ENCODE measurements around the gene RAB20. TPM values are rescaled to one million over a fixed set of nuclear protein-coding genes. Genes with fewer than 3 reads are reported as not detected.
A peak's percentile ranks its signal among the peaks of the same experiment; 100 is the strongest.

The RAB20 gene
- total and polyA plus RNA-seq, 9 of the 15 experiments (the other 6 are each of a cell fraction or from before 2014, with no cell fraction given): 0.62 to 9.2 (median 5.4) TPM

DNA sequence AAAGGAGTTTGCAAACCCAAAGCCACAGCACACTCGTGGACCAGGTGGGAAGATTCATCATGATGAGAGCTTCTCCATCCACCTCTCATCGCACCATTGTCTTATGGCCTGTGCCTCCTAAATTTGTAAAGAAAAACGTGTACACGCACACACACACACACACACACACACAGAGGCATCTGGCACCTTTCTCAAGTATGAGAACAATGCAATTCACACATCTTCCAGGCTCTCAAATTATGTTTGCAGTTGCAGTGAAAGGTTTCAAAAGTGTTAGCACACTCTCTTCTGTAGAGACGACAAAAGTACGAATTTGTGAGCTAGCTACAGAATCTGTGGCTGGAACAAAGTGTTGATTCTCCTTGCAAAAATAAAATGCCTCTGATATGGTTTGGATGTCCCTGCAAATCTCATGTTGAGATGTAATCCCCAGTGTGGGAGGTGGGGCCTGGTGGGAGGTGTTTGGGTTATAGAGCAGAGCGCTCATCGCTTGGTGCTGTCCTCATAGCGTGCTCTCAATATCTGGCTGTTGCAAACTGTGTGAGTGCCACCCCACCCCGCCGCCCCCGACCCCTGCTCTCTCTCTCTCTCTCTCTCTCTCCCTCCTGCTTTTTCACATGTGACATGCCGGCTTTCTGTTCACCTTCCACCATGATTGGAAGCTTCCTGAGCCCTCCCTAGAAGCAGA lies 21.8 kb upstream of the RAB20 start:
- FAIRE-seq (no peak), ATAC-seq (peak; percentile 47; the same call in 1 of the 3 replicates), DNase-seq (ENCODE audit: extremely low read depth in 1 of 4, low spot score in 3 of 4) (no peak)
- Histone ChIP-seq H3K9me1 (ENCODE audit: control insufficient read depth, insufficient read depth, low read length) (no peaks in the 10 kb centered on the region), H3K36me3 (ENCODE audit: control insufficient read depth, insufficient read depth, low read length) (no peaks in the 10 kb centered on the region), H3K4me2 (ENCODE audit: insufficient read depth, low read length) (no peak overlapping the region), H3K4me1 (replicated peaks in 1 of 2; ENCODE audit: control insufficient read depth in 2 of 2, insufficient read depth in 2 of 2, low read length in 2 of 2) (peaks cover 0 to 3% of the 10 kb centered on the region in 2 experiments; a peak in 4 of 5 replicates), H3K9me3 (replicated peaks; ENCODE audit: control insufficient read depth, insufficient read depth, low read depth, low read length) (no peaks in the 10 kb centered on the region), H3K9ac (ENCODE audit: insufficient read depth in 1 of 2, low read depth in 2 of 2, low read length in 2 of 2) (no peak overlapping the region), H3K4me3 (no peak overlapping the region), H2AFZ (ENCODE audit: low read depth, low read length) (no peak overlapping the region), H3K79me2 (ENCODE audit: control insufficient read depth, insufficient read depth, low read length) (no peaks in the 10 kb centered on the region), H3K27ac (ENCODE audit: extremely low read depth, low read depth, low read length) (no peak overlapping the region), H4K20me1 (replicated peaks; ENCODE audit: control insufficient read depth, insufficient read depth, low read length) (no peaks in the 10 kb centered on the region), H3K27me3 (ENCODE audit: control insufficient read depth in 2 of 2, insufficient read depth in 2 of 2, low read length in 2 of 2) (no peaks in the 10 kb centered on the region)
- POLR2A ChIA-PET: interaction anchor here (0.9 kb wide), 1 partner anchor 10 kb away, joined by 3 read pairs; no protein-coding TSS in a partner anchor
- no peak for TF ChIP-seq DACH1 (IDR thresholded peaks at IDR 0.05; ENCODE audit: partially characterized antibody)
- no peak for TF ChIP-seq HDAC1 (IDR thresholded peaks at IDR 0.05)
- TF ChIP-seq CCAR2 (IDR thresholded peaks at IDR 0.05; ENCODE audit: low read depth, low read length): no peak
- TF ChIP-seq HDAC6 (IDR thresholded peaks at IDR 0.05; ENCODE audit: low read depth, low read length): no peak
- no peak for TF ChIP-seq ZNF263 (CRISPR knock-in tag; IDR thresholded peaks at IDR 0.05; ENCODE audit: borderline replicate concordance)
- TF ChIP-seq TEAD2 (tag; IDR thresholded peaks at IDR 0.05): no peak
- TF ChIP-seq RFX7 (CRISPR knock-in tag; IDR thresholded peaks at IDR 0.05): no peak
- TF ChIP-seq, protein P1, sequence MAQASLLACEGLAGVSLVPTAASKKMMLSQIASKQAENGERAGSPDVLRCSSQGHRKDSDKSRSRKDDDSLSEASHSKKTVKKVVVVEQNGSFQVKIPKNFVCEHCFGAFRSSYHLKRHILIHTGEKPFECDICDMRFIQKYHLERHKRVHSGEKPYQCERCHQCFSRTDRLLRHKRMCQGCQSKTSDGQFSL (CRISPR knock-in tag; IDR thresholded peaks at IDR 0.05): no peak
- TF ChIP-seq, protein P1 (tag; IDR thresholded peaks at IDR 0.05): no peak
- TF ChIP-seq MYNN (IDR thresholded peaks at IDR 0.05): no peak
- no peak for TF ChIP-seq MYNN (CRISPR knock-in tag; IDR thresholded peaks at IDR 0.05)
- TF ChIP-seq ZNF780A (CRISPR knock-in tag; IDR thresholded peaks at IDR 0.05): no peak
- TF ChIP-seq NFYB (IDR thresholded peaks at IDR 0.05; ENCODE audit: extremely low read depth, insufficient read length): no peak
- TF ChIP-seq, protein P2, sequence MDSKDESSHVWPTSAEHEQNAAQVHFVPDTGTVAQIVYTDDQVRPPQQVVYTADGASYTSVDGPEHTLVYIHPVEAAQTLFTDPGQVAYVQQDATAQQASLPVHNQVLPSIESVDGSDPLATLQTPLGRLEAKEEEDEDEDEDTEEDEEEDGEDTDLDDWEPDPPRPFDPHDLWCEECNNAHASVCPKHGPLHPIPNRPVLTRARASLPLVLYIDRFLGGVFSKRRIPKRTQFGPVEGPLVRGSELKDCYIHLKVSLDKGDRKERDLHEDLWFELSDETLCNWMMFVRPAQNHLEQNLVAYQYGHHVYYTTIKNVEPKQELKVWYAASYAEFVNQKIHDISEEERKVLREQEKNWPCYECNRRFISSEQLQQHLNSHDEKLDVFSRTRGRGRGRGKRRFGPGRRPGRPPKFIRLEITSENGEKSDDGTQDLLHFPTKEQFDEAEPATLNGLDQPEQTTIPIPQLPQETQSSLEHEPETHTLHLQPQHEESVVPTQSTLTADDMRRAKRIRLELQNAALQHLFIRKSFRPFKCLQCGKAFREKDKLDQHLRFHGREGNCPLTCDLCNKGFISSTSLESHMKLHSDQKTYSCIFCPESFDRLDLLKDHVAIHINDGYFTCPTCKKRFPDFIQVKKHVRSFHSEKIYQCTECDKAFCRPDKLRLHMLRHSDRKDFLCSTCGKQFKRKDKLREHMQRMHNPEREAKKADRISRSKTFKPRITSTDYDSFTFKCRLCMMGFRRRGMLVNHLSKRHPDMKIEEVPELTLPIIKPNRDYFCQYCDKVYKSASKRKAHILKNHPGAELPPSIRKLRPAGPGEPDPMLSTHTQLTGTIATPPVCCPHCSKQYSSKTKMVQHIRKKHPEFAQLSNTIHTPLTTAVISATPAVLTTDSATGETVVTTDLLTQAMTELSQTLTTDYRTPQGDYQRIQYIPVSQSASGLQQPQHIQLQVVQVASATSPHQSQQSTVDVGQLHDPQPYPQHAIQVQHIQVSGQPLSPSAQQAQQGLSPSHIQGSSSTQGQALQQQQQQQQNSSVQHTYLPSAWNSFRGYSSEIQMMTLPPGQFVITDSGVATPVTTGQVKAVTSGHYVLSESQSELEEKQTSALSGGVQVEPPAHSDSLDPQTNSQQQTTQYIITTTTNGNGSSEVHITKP (IDR thresholded peaks at IDR 0.05; ENCODE audit: partially characterized antibody): no peak
- no peak for TF ChIP-seq SNRNP70 (optimal IDR thresholded peaks at IDR 0.05; ENCODE audit: low read depth, low read length)
- no peak for TF ChIP-seq FIP1L1 (IDR thresholded peaks at IDR 0.05; ENCODE audit: low read depth, low read length, poor library complexity, severe bottlenecking)
- no peak for TF ChIP-seq ZBED1 (IDR thresholded peaks at IDR 0.05)
- TF ChIP-seq, protein P3, sequence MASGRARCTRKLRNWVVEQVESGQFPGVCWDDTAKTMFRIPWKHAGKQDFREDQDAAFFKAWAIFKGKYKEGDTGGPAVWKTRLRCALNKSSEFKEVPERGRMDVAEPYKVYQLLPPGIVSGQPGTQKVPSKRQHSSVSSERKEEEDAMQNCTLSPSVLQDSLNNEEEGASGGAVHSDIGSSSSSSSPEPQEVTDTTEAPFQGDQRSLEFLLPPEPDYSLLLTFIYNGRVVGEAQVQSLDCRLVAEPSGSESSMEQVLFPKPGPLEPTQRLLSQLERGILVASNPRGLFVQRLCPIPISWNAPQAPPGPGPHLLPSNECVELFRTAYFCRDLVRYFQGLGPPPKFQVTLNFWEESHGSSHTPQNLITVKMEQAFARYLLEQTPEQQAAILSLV (tag; IDR thresholded peaks at IDR 0.05): no peak
- TF ChIP-seq RBM17 (IDR thresholded peaks at IDR 0.05; ENCODE audit: borderline replicate concordance, low read depth, low read length): no peak
- intact Hi-C loops (cut with micrococcal nuclease) (no loop called here), in situ Hi-C loops (cut with MboI) (no loop called here)
- BruUV-seq (replicated peaks): no TSS peak
- CTCF ChIA-PET (ENCODE audit: low intra/inter-chr PET ratio): no interaction called here
- WGBS (ENCODE audit: insufficient coverage, low coverage, missing lambda C conversion rate): 26% methylated on average over 6 of the region's 13 CpGs
